Caco-2 (cell line): Measurements from ENCODE around the gene CITED2. TPM values are rescaled to one million over a fixed set of nuclear protein-coding genes. Genes with fewer than 3 reads are reported as not detected.

Experiments
- BruUV-seq: library from RNA; stranded (reverse); fragments of 400-500 nt; replicated peaks from 2 replicates; lab custom pipeline; 2021; lab: Mats Ljungman, UMichigan
- CTCF ChIA-PET: fragments of 300-600 bp; sonication (Branson Sonifier 250); formaldehyde crosslinking; loops from one replicate; lab custom pipeline; 2022; ENCODE audit warnings: antibody characterized with exemption; lab: Charles Lee
- POLR2A ChIA-PET: fragments of 300-600 bp; sonication (Branson Sonifier 250); formaldehyde crosslinking; loops from one replicate; lab custom pipeline; 2022; ENCODE audit warnings: antibody characterized with exemption; lab: Charles Lee
- DNase-seq, 2 experiments: peaks; one replicate each; pipeline versions ENCODE4 v3.0.0 to v3.0.0-alpha.2; 2020 to 2022
- H3K27me3 ChIP-seq: replicated peaks from 2 replicates; pipeline ENCODE4 v1.6.0; 2011; ENCODE audit warnings: low read length; ENCODE audit not compliant: control insufficient read depth, insufficient read depth
- H3K36me3 ChIP-seq: 2 replicates; pipeline ENCODE4 v1.5.1; 2011; ENCODE audit warnings: low read length; ENCODE audit not compliant: control insufficient read depth, insufficient read depth
- H3K4me1 ChIP-seq: fragments of 250-450 bp; sonication (Bioruptor Pico); 2 replicates; pipeline ENCODE4 v1.5.1; 2020; ENCODE audit warnings: mild to moderate bottlenecking
- H3K4me3 ChIP-seq: 2 replicates; pipeline ENCODE4 v1.5.1; 2011; ENCODE audit warnings: low read depth, mild to moderate bottlenecking, control low read depth, low read length
- H3K9me3 ChIP-seq: fragments of 250-450 bp; sonication (Bioruptor Pico); 2 replicates; pipeline ENCODE4 v1.5.1; 2020; ENCODE audit warnings: mild to moderate bottlenecking, moderate library complexity
- H3K27ac Mint-ChIP-seq: one replicate; pipeline ENCODE4 v1.8.0; 2022; ENCODE audit warnings: mixed read lengths; ENCODE audit not compliant: unreplicated experiment
- H3K27me3 Mint-ChIP-seq: one replicate; pipeline ENCODE4 v1.8.0; 2022; ENCODE audit warnings: mixed read lengths; ENCODE audit not compliant: insufficient read depth, unreplicated experiment
- H3K36me3 Mint-ChIP-seq: one replicate; pipeline ENCODE4 v1.8.0; 2022; ENCODE audit warnings: mild to moderate bottlenecking, mixed read lengths; ENCODE audit not compliant: insufficient read depth, unreplicated experiment
- H3K4me1 Mint-ChIP-seq: one replicate; pipeline ENCODE4 v1.8.0; 2022; ENCODE audit warnings: low read depth, mixed read lengths; ENCODE audit not compliant: unreplicated experiment
- H3K4me3 Mint-ChIP-seq: one replicate; pipeline ENCODE4 v1.8.0; 2022; ENCODE audit warnings: mild to moderate bottlenecking, moderate library complexity, mixed read lengths; ENCODE audit not compliant: unreplicated experiment
- H3K9me3 Mint-ChIP-seq: one replicate; pipeline ENCODE4 v1.8.0; 2022; ENCODE audit warnings: mixed read lengths; ENCODE audit not compliant: unreplicated experiment
- intact Hi-C: fragments of 100-400 bp; cut with micrococcal nuclease; formaldehyde crosslinking; loops from one replicate; pipeline ENCODE4 v1.10.0; 2022; ENCODE audit not compliant: unreplicated experiment
- total RNA-seq: library from RNA; stranded (reverse); gene quantifications from 2 replicates; pipeline ENCODE4 v1.2.3, GENCODE V29; 2022
- TF ChIP-seq, protein P1 (sequence below), 2 experiments: fragments of 200-600 bp in 1 of 2; IDR thresholded peaks; 1 replicate in 1 of 2; 2 replicates in 1 of 2; pipeline versions ENCODE4 v1.5.1 to v1.8.0; 2011 to 2022; ENCODE audit warnings: antibody characterized with exemption in 1 of 2, control low read depth in 1 of 2, inconsistent platforms in 1 of 2, low read depth in 1 of 2, low read length in 1 of 2, mild to moderate bottlenecking in 1 of 2, moderate library complexity in 1 of 2; ENCODE audit not compliant: insufficient read depth in 1 of 2, severe bottlenecking in 1 of 2, unreplicated experiment in 1 of 2

The CITED2 gene
- total RNA-seq, 1 experiment from 2014 or later: 78.0 TPM

DNA sequence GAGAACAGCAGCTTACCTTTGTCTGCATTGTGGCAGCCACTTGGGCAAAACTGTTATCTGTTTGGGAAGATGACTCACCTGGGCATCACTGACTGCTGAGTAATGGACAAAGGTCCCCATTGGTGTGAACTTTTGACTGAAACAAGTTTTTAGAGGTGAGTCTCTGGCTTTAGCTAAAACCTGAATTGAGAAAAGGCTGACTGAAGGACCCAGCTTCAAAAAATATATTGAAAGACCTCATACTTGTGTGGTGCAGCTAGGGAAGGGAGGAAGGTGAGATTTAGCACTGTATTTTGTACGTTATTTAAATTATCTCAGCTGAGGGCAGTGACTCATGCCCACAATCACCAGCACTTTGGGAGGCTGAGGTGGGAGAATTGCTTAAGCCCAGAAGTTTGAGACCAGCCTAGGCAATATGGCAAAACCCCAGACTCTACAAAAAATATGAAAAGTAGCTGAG, 4.5 kb upstream of the CITED2 start:
- H3K36me3 ChIP-seq: no peaks in the 10 kb centered on the region
- TF ChIP-seq, protein P1, sequence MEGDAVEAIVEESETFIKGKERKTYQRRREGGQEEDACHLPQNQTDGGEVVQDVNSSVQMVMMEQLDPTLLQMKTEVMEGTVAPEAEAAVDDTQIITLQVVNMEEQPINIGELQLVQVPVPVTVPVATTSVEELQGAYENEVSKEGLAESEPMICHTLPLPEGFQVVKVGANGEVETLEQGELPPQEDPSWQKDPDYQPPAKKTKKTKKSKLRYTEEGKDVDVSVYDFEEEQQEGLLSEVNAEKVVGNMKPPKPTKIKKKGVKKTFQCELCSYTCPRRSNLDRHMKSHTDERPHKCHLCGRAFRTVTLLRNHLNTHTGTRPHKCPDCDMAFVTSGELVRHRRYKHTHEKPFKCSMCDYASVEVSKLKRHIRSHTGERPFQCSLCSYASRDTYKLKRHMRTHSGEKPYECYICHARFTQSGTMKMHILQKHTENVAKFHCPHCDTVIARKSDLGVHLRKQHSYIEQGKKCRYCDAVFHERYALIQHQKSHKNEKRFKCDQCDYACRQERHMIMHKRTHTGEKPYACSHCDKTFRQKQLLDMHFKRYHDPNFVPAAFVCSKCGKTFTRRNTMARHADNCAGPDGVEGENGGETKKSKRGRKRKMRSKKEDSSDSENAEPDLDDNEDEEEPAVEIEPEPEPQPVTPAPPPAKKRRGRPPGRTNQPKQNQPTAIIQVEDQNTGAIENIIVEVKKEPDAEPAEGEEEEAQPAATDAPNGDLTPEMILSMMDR (IDR thresholded peaks at IDR 0.05; ENCODE audit: insufficient read depth in 1 of 2, low read depth in 1 of 2, low read length in 1 of 2, severe bottlenecking in 1 of 2, unreplicated experiment in 1 of 2): no peak
- no peak overlapping the region for H3K4me3 ChIP-seq
- Mint-ChIP-seq H3K9me3 (no peaks in the 10 kb centered on the region), H3K27ac (peak overlapping the region; percentile 38), H3K36me3 (peaks cover 24% of the 10 kb centered on the region), H3K4me3 (peak overlapping the region; percentile 45), H3K4me1 (peaks cover 54% of the 10 kb centered on the region), H3K27me3 (no peaks in the 10 kb centered on the region)
- intact Hi-C loops: loop anchor here (5.0 kb wide), 2 partner anchors 53 to 68 kb away; no protein-coding TSS in a partner anchor
- ChIA-PET POLR2A (interaction anchor here (0.5 kb wide), 1 partner anchor 137 kb away, joined by 4 read pairs; no protein-coding TSS in a partner anchor), CTCF (no interaction called here)
- no TSS peak for BruUV-seq
- H3K27me3 ChIP-seq: no peaks in the 10 kb centered on the region
- no peaks in the 10 kb centered on the region for H3K9me3 ChIP-seq
- H3K4me1 ChIP-seq: peaks cover 50% of the 10 kb centered on the region
- peak in 1 of 2 experiments; percentile 38 for DNase-seq

- BruUV-seq: no TSS peak
- DNase-seq: no peak
- ChIA-PET POLR2A (interaction anchor here (0.5 kb wide), 1 partner anchor 137 kb away, joined by 4 read pairs; no protein-coding TSS in a partner anchor), CTCF (no interaction called here)
- TF ChIP-seq, protein P1 (IDR thresholded peaks at IDR 0.05; ENCODE audit: insufficient read depth in 1 of 2, low read depth in 1 of 2, low read length in 1 of 2, severe bottlenecking in 1 of 2, unreplicated experiment in 1 of 2): no peak
- H3K27ac Mint-ChIP-seq: peak overlapping the region; percentile 38
- no peaks in the 10 kb centered on the region for H3K9me3 Mint-ChIP-seq
- no peaks in the 10 kb centered on the region for H3K27me3 Mint-ChIP-seq
- intact Hi-C loops: loop anchor here (5.0 kb wide), 2 partner anchors 54 to 69 kb away; no protein-coding TSS in a partner anchor
- Histone ChIP-seq H3K4me3 (no peak overlapping the region), H3K4me1 (peaks cover 50% of the 10 kb centered on the region), H3K27me3 (no peaks in the 10 kb centered on the region), H3K9me3 (no peaks in the 10 kb centered on the region), H3K36me3 (peaks cover 3% of the 10 kb centered on the region; the same call in 1 of the 2 replicates)
- peaks cover 31% of the 10 kb centered on the region for H3K36me3 Mint-ChIP-seq
- no peak overlapping the region for H3K4me3 Mint-ChIP-seq
- peaks cover 54% of the 10 kb centered on the region for H3K4me1 Mint-ChIP-seq
These were observed 3.8 kb upstream of the CITED2 start for GRCh38 chr6:139378226-139378625.

DNA sequence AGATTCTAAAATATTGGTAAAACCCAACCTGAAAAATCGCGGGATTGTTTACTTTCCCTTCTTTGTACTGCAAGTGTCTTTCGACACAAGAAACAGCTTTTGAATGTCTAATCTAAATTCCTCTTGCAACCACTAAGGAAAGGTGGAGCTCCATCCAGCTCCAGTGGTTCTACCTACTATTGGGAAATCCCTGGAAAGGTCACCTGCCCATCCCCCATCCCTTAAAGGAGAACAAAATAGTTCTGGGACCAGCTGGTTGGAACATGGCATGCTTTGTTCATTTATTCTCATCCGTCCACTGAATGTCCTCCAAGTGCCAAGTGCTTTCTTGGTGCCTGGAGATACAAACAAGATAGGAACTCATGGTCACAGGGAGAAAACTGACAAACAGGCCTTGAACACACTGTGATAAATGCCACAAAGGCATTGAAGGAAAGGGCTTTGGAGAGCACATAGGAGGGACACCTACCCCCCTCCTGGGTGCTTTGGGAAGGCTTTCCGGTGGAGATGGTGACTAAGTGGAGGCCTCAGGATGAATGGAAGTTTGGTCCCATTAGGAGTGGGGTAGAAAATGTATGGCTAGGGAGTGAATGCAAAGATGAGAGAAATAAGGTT, 2.3 kb upstream of the CITED2 start:
- no peaks in the 10 kb centered on the region for H3K9me3 ChIP-seq
- Mint-ChIP-seq H3K4me1 (peaks cover 50% of the 10 kb centered on the region), H3K4me3 (peak overlapping the region; percentile 99), H3K36me3 (peaks cover 46% of the 10 kb centered on the region), H3K27me3 (no peaks in the 10 kb centered on the region), H3K9me3 (no peaks in the 10 kb centered on the region), H3K27ac (peak overlapping the region; percentile 95)
- ChIA-PET POLR2A (interaction anchor here (0.9 to 1.6 kb wide), 2 partner anchors 57 to 389 kb away, joined by 3 to 4 read pairs; no protein-coding TSS in a partner anchor), CTCF (no interaction called here)
- BruUV-seq: no TSS peak
- peak; percentile 79 to 80 for DNase-seq
- peaks cover 51% of the 10 kb centered on the region for H3K4me1 ChIP-seq
- H3K27me3 ChIP-seq: no peaks in the 10 kb centered on the region
- TF ChIP-seq, protein P1 (IDR thresholded peaks at IDR 0.05; ENCODE audit: insufficient read depth in 1 of 2, low read depth in 1 of 2, low read length in 1 of 2, severe bottlenecking in 1 of 2, unreplicated experiment in 1 of 2): peak; percentile 17
- H3K4me3 ChIP-seq: peak overlapping the region; percentile 90
- intact Hi-C loops: loop anchor here (1.0 to 5.0 kb wide), 3 partner anchors 56 to 377 kb away; no protein-coding TSS in a partner anchor
- H3K36me3 ChIP-seq: peaks cover 3% of the 10 kb centered on the region; the same call in 1 of the 2 replicates
